CD4-positive, alpha-beta T cell treated with Interleukin-4 for 4 hours (primary cell): Measurements from ENCODE around the gene ASMTL.
"Not testable (repeated sequence)": the region's sequence is repeated elsewhere in the genome, so short reads cannot be mapped to it uniquely, and the experiment has no call there.

Experiments
- DNase-seq: peaks from one replicate; pipeline ENCODE4 v3.0.0-alpha.2; 2020

ASMTL gene

GRCh38 chrX:1453951-1454785 is 1.5 kb upstream of the ASMTL start:
- DNase-seq: peak; percentile 84

GRCh38 chrX:1453395-1453783 is 680 bp upstream of the ASMTL start:
- peak; percentile 78 for DNase-seq

GRCh38 chrX:1451661-1452515 is 821 bp downstream of the ASMTL start:
- DNase-seq: no peak

GRCh38 chrX:1451251-1451660 is 1.5 kb downstream of the ASMTL start:
- DNase-seq: no peak

GRCh38 chrX:1450361-1451161 is 2.1 kb downstream of the ASMTL start:
- no peak for DNase-seq

GRCh38 chrX:1449823-1450149 is 2.9 kb downstream of the ASMTL start:
- no peak for DNase-seq

- DNase-seq: no peak
Observed at GRCh38 chrX:1449036-1449822, 3.5 kb downstream of the ASMTL start.

GRCh38 chrX:1448573-1449001 is 4.1 kb downstream of the ASMTL start:
- DNase-seq: not testable (repeated sequence)

- not testable (repeated sequence) for DNase-seq
Observed at GRCh38 chrX:1447969-1448572, 4.6 kb downstream of the ASMTL start.

- DNase-seq: not testable (repeated sequence)
Observed at GRCh38 chrX:1446984-1447968, 5.4 kb downstream of the ASMTL start.

GRCh38 chrX:1444561-1445500 is 7.9 kb downstream of the ASMTL start:
- DNase-seq: no peak

- no peak for DNase-seq
Observed at GRCh38 chrX:1443496-1444075, 9.1 kb downstream of the ASMTL start.

GRCh38 chrX:1442724-1443367 is 9.9 kb downstream of the ASMTL start:
- DNase-seq: no peak

GRCh38 chrX:1442016-1442665 is 10.6 kb downstream of the ASMTL start:
- no peak for DNase-seq

- no peak for DNase-seq
Observed at GRCh38 chrX:1440506-1440905, 12.2 kb downstream of the ASMTL start.

- no peak for DNase-seq
Observed at GRCh38 chrX:1435241-1435895, 17.3 kb downstream of the ASMTL start.

- no peak for DNase-seq
Observed at GRCh38 chrX:1434871-1435240, 17.9 kb downstream of the ASMTL start.
